Measurements from ENCODE around the gene DIS3L2.
"Not testable (repeated sequence)": the region's sequence is repeated elsewhere in the genome, so short reads cannot be mapped to it uniquely, and the experiment has no call there.

DIS3L2 gene

GRCh38 chr2:232376260-232376659 lies 414.7 kb downstream of the DIS3L2 start:
- H3K9me3 ChIP-seq (ENCODE audit: control insufficient read depth, low read length): no peaks in the 10 kb centered on the region
- H3K4me1 ChIP-seq (ENCODE audit: control insufficient read depth, insufficient read depth, low read length, poor library complexity, severe bottlenecking): no peaks in the 10 kb centered on the region
- no peak overlapping the region for H3K4me3 ChIP-seq (ENCODE audit: extremely low read depth, insufficient read depth, low read length, poor library complexity, severe bottlenecking)
- WGBS, 2 experiments (ENCODE audit: insufficient coverage in 2 of 2): 85 to 95% methylated on average over 4 of the region's 4 CpGs
- no peak overlapping the region for H3K27ac ChIP-seq (ENCODE audit: low read depth, low read length, severe bottlenecking)
- H3K36me3 ChIP-seq (ENCODE audit: control insufficient read depth, insufficient read depth, low read length): no peaks in the 10 kb centered on the region

DNA sequence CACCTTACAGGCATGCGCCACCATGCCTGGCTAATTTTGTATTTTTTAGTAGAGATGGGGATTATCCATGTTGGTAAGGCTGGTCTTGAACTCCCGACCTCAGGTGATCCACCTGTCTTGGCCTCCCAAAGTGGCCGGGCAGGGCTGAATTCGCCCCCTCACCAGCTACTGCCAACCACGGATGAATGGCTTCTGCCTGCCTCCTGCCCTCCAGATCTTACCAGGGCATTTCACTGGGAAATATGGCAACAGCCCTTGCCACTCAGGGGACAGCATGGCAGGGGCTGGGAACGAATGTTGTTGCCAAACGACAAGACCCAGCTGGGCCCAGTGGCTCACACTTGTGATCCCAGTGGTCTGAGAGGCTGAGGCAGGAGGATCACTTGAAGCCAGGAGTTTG lies 415.2 kb downstream of the DIS3L2 start:
- 93 to 95% methylated on average over 5 to 6 of the region's 7 CpGs for WGBS, 2 experiments (ENCODE audit: insufficient coverage in 2 of 2)
- H3K36me3 ChIP-seq (ENCODE audit: control insufficient read depth, insufficient read depth, low read length): no peaks in the 10 kb centered on the region
- no peaks in the 10 kb centered on the region for H3K9me3 ChIP-seq (ENCODE audit: control insufficient read depth, low read length)
- no peaks in the 10 kb centered on the region for H3K4me1 ChIP-seq (ENCODE audit: control insufficient read depth, insufficient read depth, low read length, poor library complexity, severe bottlenecking)
- no peak overlapping the region for H3K4me3 ChIP-seq (ENCODE audit: extremely low read depth, insufficient read depth, low read length, poor library complexity, severe bottlenecking)
- H3K27ac ChIP-seq (ENCODE audit: low read depth, low read length, severe bottlenecking): no peak overlapping the region

GRCh38 chr2:232377319-232377718 lies 415.8 kb downstream of the DIS3L2 start:
- H3K9me3 ChIP-seq (ENCODE audit: control insufficient read depth, low read length): no peaks in the 10 kb centered on the region
- no peak overlapping the region for H3K27ac ChIP-seq (ENCODE audit: low read depth, low read length, severe bottlenecking)
- H3K4me3 ChIP-seq (ENCODE audit: extremely low read depth, insufficient read depth, low read length, poor library complexity, severe bottlenecking): no peak overlapping the region
- 89 to 100% methylated on average over 4 to 5 of the region's 7 CpGs for WGBS, 2 experiments (ENCODE audit: insufficient coverage in 2 of 2)
- peaks cover 2% of the 10 kb centered on the region for H3K4me1 ChIP-seq (ENCODE audit: control insufficient read depth, insufficient read depth, low read length, poor library complexity, severe bottlenecking)
- H3K36me3 ChIP-seq (ENCODE audit: control insufficient read depth, insufficient read depth, low read length): no peaks in the 10 kb centered on the region

GRCh38 chr2:232377841-232378734 lies 416.6 kb downstream of the DIS3L2 start:
- no peaks in the 10 kb centered on the region for H3K9me3 ChIP-seq (ENCODE audit: control insufficient read depth, low read length)
- H3K36me3 ChIP-seq (ENCODE audit: control insufficient read depth, insufficient read depth, low read length): no peaks in the 10 kb centered on the region
- 84 to 88% methylated on average over 7 to 9 of the region's 17 CpGs for WGBS, 2 experiments (ENCODE audit: insufficient coverage in 2 of 2)
- H3K4me1 ChIP-seq (ENCODE audit: control insufficient read depth, insufficient read depth, low read length, poor library complexity, severe bottlenecking): peaks cover 3% of the 10 kb centered on the region
- no peak overlapping the region for H3K27ac ChIP-seq (ENCODE audit: low read depth, low read length, severe bottlenecking)
- H3K4me3 ChIP-seq (ENCODE audit: extremely low read depth, insufficient read depth, low read length, poor library complexity, severe bottlenecking): no peak overlapping the region

DNA sequence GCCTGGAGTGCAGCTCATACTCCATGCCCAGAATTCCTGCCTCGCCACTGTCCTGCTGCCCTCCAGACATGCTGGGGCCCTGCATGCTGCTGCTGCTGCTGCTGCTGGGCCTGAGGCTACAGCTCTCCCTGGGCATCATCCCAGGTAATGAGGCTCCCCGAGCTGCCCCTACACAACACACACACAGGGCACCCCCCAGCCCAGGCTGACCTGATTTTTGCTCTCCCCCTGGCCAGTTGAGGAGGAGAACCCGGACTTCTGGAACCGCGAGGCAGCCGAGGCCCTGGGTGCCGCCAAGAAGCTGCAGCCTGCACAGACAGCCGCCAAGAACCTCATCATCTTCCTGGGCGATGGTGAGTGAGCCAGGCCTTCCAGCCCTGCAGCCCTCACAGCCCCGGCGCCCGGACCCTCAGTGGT lies 417.2 kb downstream of the DIS3L2 start, which contains the start of gene ALPP:
ALPP (plus strand) TSS at position 17 of the 417 bp plus-strand sequence; CDS start at position 69, 52 bp downstream.
- 76 to 92% methylated on average over 4 to 8 of the region's 12 CpGs for WGBS, 2 experiments (ENCODE audit: insufficient coverage in 2 of 2)
- not testable (repeated sequence) for H3K4me3 ChIP-seq (ENCODE audit: extremely low read depth, insufficient read depth, low read length, poor library complexity, severe bottlenecking); H3K36me3 ChIP-seq (ENCODE audit: control insufficient read depth, insufficient read depth, low read length); H3K4me1 ChIP-seq (ENCODE audit: control insufficient read depth, insufficient read depth, low read length, poor library complexity, severe bottlenecking); H3K9me3 ChIP-seq (ENCODE audit: control insufficient read depth, low read length); H3K27ac ChIP-seq (ENCODE audit: low read depth, low read length, severe bottlenecking)

GRCh38 chr2:232379610-232380590 lies 418.4 kb downstream of the DIS3L2 start:
- H3K4me3 ChIP-seq (ENCODE audit: extremely low read depth, insufficient read depth, low read length, poor library complexity, severe bottlenecking); H3K27ac ChIP-seq (ENCODE audit: low read depth, low read length, severe bottlenecking); H3K4me1 ChIP-seq (ENCODE audit: control insufficient read depth, insufficient read depth, low read length, poor library complexity, severe bottlenecking); H3K36me3 ChIP-seq (ENCODE audit: control insufficient read depth, insufficient read depth, low read length); H3K9me3 ChIP-seq (ENCODE audit: control insufficient read depth, low read length): not testable (repeated sequence)
- WGBS, 2 experiments (ENCODE audit: insufficient coverage in 2 of 2): 95% methylated on average over 16 to 30 of the region's 41 CpGs

GRCh38 chr2:232381204-232382031 lies 419.9 kb downstream of the DIS3L2 start:
- H3K36me3 ChIP-seq (ENCODE audit: control insufficient read depth, insufficient read depth, low read length); H3K9me3 ChIP-seq (ENCODE audit: control insufficient read depth, low read length); H3K4me1 ChIP-seq (ENCODE audit: control insufficient read depth, insufficient read depth, low read length, poor library complexity, severe bottlenecking); H3K27ac ChIP-seq (ENCODE audit: low read depth, low read length, severe bottlenecking); H3K4me3 ChIP-seq (ENCODE audit: extremely low read depth, insufficient read depth, low read length, poor library complexity, severe bottlenecking): not testable (repeated sequence)
- WGBS, 2 experiments (ENCODE audit: insufficient coverage in 2 of 2): 85 to 90% methylated on average over 39 to 44 of the region's 59 CpGs

GRCh38 chr2:232382331-232383225 lies 421.1 kb downstream of the DIS3L2 start:
- Histone ChIP-seq H3K27ac (ENCODE audit: low read depth, low read length, severe bottlenecking) (no peak overlapping the region), H3K4me3 (ENCODE audit: extremely low read depth, insufficient read depth, low read length, poor library complexity, severe bottlenecking) (no peak overlapping the region), H3K4me1 (ENCODE audit: control insufficient read depth, insufficient read depth, low read length, poor library complexity, severe bottlenecking) (peaks cover 9% of the 10 kb centered on the region), H3K36me3 (ENCODE audit: control insufficient read depth, insufficient read depth, low read length) (no peaks in the 10 kb centered on the region), H3K9me3 (ENCODE audit: control insufficient read depth, low read length) (no peaks in the 10 kb centered on the region)
- 62 to 86% methylated on average over 8 to 14 of the region's 18 CpGs for WGBS, 2 experiments (ENCODE audit: insufficient coverage in 2 of 2)

DNA sequence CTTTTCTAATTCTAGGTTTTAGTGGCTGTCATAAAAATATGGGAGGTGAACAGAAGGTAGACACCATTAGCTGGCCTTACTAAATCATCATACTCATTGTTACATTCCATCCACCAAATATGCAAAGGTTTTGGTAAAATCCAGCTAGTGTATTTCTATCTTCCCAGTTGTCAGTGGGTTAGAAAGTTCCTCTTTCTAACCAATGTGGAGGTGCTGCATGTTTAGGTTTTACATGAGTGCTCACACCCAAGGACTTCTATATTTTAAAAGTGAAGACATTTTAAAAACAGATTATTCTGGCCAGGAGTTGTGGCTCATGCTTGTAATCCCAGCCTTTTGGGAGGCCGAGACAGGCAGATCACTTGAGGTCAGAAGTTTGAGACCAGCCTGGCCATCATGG lies 423.0 kb downstream of the DIS3L2 start:
- H3K4me1 ChIP-seq (ENCODE audit: control insufficient read depth, insufficient read depth, low read length, poor library complexity, severe bottlenecking): peaks cover 15% of the 10 kb centered on the region
- H3K36me3 ChIP-seq (ENCODE audit: control insufficient read depth, insufficient read depth, low read length): no peaks in the 10 kb centered on the region
- 86 to 100% methylated on average over 1 of the region's 1 CpG for WGBS, 2 experiments (ENCODE audit: insufficient coverage in 2 of 2)
- no peaks in the 10 kb centered on the region for H3K9me3 ChIP-seq (ENCODE audit: control insufficient read depth, low read length)
- no peak overlapping the region for H3K27ac ChIP-seq (ENCODE audit: low read depth, low read length, severe bottlenecking)
- no peak overlapping the region for H3K4me3 ChIP-seq (ENCODE audit: extremely low read depth, insufficient read depth, low read length, poor library complexity, severe bottlenecking)
